Measurements from ENCODE around the gene ALDH1A3.

GRCh38 chr15:100901296-100901695, 21.7 kb downstream of the ALDH1A3 start:
- no peak for TF ChIP-seq CTCF (IDR thresholded peaks at IDR 0.05)
- no peak for TF ChIP-seq POLR2A (IDR thresholded peaks at IDR 0.05)
- TF ChIP-seq POLR2AphosphoS5 (IDR thresholded peaks at IDR 0.05; ENCODE audit: insufficient read depth in 1 of 2, low read depth in 1 of 2), result no peak
